Activated CD8-positive, alpha-beta T cell treated with anti-CD3 and anti-CD28 coated beads, Interleukin-2, amount 10 ng/mL, durations not matched to agents 7 days and 5 days (primary cell): ENCODE results near the gene GPC6. TPM values are rescaled to one million over a fixed set of nuclear protein-coding genes. Genes with fewer than 3 reads are reported as not detected.

Source experiments
- ATAC-seq: fragments of 150-1000 bp; cut with Tn5 transposase; one replicate; pipeline ENCODE4 v1.10.0; 2021; ENCODE audit warnings: moderate library complexity
- CTCF ChIA-PET: fragments of 350-600 bp; sonication (Branson Sonifier 250); formaldehyde crosslinking; loops from one replicate; lab custom pipeline; 2021; ENCODE audit warnings: antibody characterized with exemption; lab: Charles Lee
- POLR2A ChIA-PET: fragments of 350-600 bp; sonication (Branson Sonifier 250); formaldehyde crosslinking; loops from one replicate; lab custom pipeline; 2021; ENCODE audit warnings: antibody characterized with exemption; lab: Charles Lee
- DNase-seq: peaks from one replicate; pipeline ENCODE4 v3.0.0-alpha.2; 2020
- H3K27ac Mint-ChIP-seq: one replicate; pipeline ENCODE4 v1.8.0; 2021; ENCODE audit warnings: mild to moderate bottlenecking, mixed read lengths
- H3K27me3 Mint-ChIP-seq: one replicate; pipeline ENCODE4 v1.8.0; 2021; ENCODE audit warnings: low read depth, mixed read lengths
- H3K36me3 Mint-ChIP-seq: one replicate; pipeline ENCODE4 v1.8.0; 2021; ENCODE audit warnings: low read depth, mixed read lengths
- H3K4me1 Mint-ChIP-seq: one replicate; pipeline ENCODE4 v1.8.0; 2021; ENCODE audit warnings: low read depth, mixed read lengths
- H3K4me3 Mint-ChIP-seq: one replicate; pipeline ENCODE4 v1.8.0; 2021; ENCODE audit warnings: mild to moderate bottlenecking, mixed read lengths
- H3K9me3 Mint-ChIP-seq: one replicate; pipeline ENCODE4 v1.8.0; 2022; ENCODE audit warnings: mixed read lengths; ENCODE audit not compliant: insufficient read depth
- total RNA-seq, 2 experiments: library from RNA; stranded (reverse); gene quantifications; one replicate each; pipeline ENCODE4 v1.2.3, GENCODE V29; 2021

The GPC6 gene
- total RNA-seq, 2 experiments from 2014 or later: not detected

GRCh38 chr13:94419925-94420305 is 1193.3 kb downstream of the GPC6 start:
- ChIA-PET CTCF (no interaction called here), POLR2A (interaction anchor here (0.6 kb wide), 1 partner anchor 1415 kb away, joined by 4 read pairs; no protein-coding TSS in a partner anchor)
- H3K27me3 Mint-ChIP-seq: no peaks in the 10 kb centered on the region
- no peak overlapping the region for H3K4me3 Mint-ChIP-seq
- peaks cover 19% of the 10 kb centered on the region for H3K4me1 Mint-ChIP-seq
- no peak for DNase-seq
- H3K36me3 Mint-ChIP-seq: peaks cover 15% of the 10 kb centered on the region
- no peak overlapping the region for H3K27ac Mint-ChIP-seq
- peaks cover 19% of the 10 kb centered on the region for H3K9me3 Mint-ChIP-seq
- ATAC-seq: no peak

GRCh38 chr13:94427313-94427953 is 1200.8 kb downstream of the GPC6 start:
- no peaks in the 10 kb centered on the region for H3K9me3 Mint-ChIP-seq
- no peak for DNase-seq
- no peaks in the 10 kb centered on the region for H3K36me3 Mint-ChIP-seq
- no peak overlapping the region for H3K27ac Mint-ChIP-seq
- ChIA-PET POLR2A (no interaction called here), CTCF (interaction anchor here (1.5 to 2.0 kb wide), 2 partner anchors 190 to 193 kb away, joined by 4 to 6 read pairs; no protein-coding TSS in a partner anchor)
- H3K27me3 Mint-ChIP-seq: no peaks in the 10 kb centered on the region
- no peak overlapping the region for H3K4me3 Mint-ChIP-seq
- ATAC-seq: no peak
- peaks cover 12% of the 10 kb centered on the region for H3K4me1 Mint-ChIP-seq

GRCh38 chr13:94431574-94431973 is 1205.0 kb downstream of the GPC6 start:
- ChIA-PET POLR2A (no interaction called here), CTCF (interaction anchor here (0.6 to 10.9 kb wide), 2 partner anchors 186 to 264 kb away, joined by 3 to 294 read pairs; no protein-coding TSS in a partner anchor)
- Mint-ChIP-seq H3K27me3 (no peaks in the 10 kb centered on the region), H3K4me3 (no peak overlapping the region), H3K36me3 (no peaks in the 10 kb centered on the region), H3K4me1 (peaks cover 25% of the 10 kb centered on the region), H3K27ac (no peak overlapping the region), H3K9me3 (no peaks in the 10 kb centered on the region)
- DNase-seq (no peak), ATAC-seq (no peak)

GRCh38 chr13:94431987-94432386 is 1205.4 kb downstream of the GPC6 start:
- CTCF ChIA-PET: interaction anchor here (0.6 to 10.9 kb wide), 4 partner anchors 77 to 264 kb away, joined by 3 to 294 read pairs (median 3); no protein-coding TSS in a partner anchor
- ATAC-seq (peak; percentile 47), DNase-seq (peak; percentile 32)
- Mint-ChIP-seq H3K36me3 (no peaks in the 10 kb centered on the region), H3K27ac (peak overlapping the region; percentile 70), H3K27me3 (no peaks in the 10 kb centered on the region), H3K4me3 (no peak overlapping the region), H3K9me3 (no peaks in the 10 kb centered on the region), H3K4me1 (peaks cover 25% of the 10 kb centered on the region)
- POLR2A ChIA-PET: no interaction called here

- H3K4me1 Mint-ChIP-seq: peaks cover 25% of the 10 kb centered on the region
- H3K4me3 Mint-ChIP-seq: no peak overlapping the region
- H3K9me3 Mint-ChIP-seq: no peaks in the 10 kb centered on the region
- no peaks in the 10 kb centered on the region for H3K36me3 Mint-ChIP-seq
- no peaks in the 10 kb centered on the region for H3K27me3 Mint-ChIP-seq
- ChIA-PET CTCF (interaction anchor here (0.9 to 10.9 kb wide), 7 partner anchors 8 to 241 kb away, joined by 3 to 294 read pairs (median 6); partner anchors contain the start of gene TGDS), POLR2A (no interaction called here)
- ATAC-seq (no peak), DNase-seq (no peak)
- no peak overlapping the region for H3K27ac Mint-ChIP-seq
Observed at GRCh38 chr13:94433055-94433961, 1206.7 kb downstream of the GPC6 start.

- no peaks in the 10 kb centered on the region for H3K36me3 Mint-ChIP-seq
- POLR2A ChIA-PET: interaction anchor here (1.3 kb wide), 1 partner anchor 160 kb away, joined by 3 read pairs; the partner anchor contains the start of gene TGDS
- DNase-seq (no peak), ATAC-seq (peak; percentile 58)
- H3K27me3 Mint-ChIP-seq: peaks cover 3% of the 10 kb centered on the region
- H3K9me3 Mint-ChIP-seq: no peaks in the 10 kb centered on the region
- CTCF ChIA-PET: interaction anchor here (0.7 to 10.9 kb wide), 21 partner anchors 9 to 284 kb away, joined by 3 to 294 read pairs (median 4); partner anchors contain the start of gene TGDS
- H3K27ac Mint-ChIP-seq: no peak overlapping the region
- H3K4me1 Mint-ChIP-seq: peaks cover 25% of the 10 kb centered on the region
- H3K4me3 Mint-ChIP-seq: no peak overlapping the region
Observed at GRCh38 chr13:94435604-94436226, 1209.1 kb downstream of the GPC6 start.

- Mint-ChIP-seq H3K9me3 (no peaks in the 10 kb centered on the region), H3K4me1 (no peaks in the 10 kb centered on the region), H3K36me3 (no peaks in the 10 kb centered on the region), H3K27me3 (peaks cover 2% of the 10 kb centered on the region), H3K27ac (no peak overlapping the region), H3K4me3 (no peak overlapping the region)
- DNase-seq (no peak), ATAC-seq (no peak)
- ChIA-PET CTCF (interaction anchor here (1.7 kb wide), 1 partner anchor 9 kb away, joined by 5 read pairs; no protein-coding TSS in a partner anchor), POLR2A (no interaction called here)
Observed at GRCh38 chr13:94444826-94445225, 1218.2 kb downstream of the GPC6 start.

- no peak overlapping the region for H3K27ac Mint-ChIP-seq
- no peak overlapping the region for H3K4me3 Mint-ChIP-seq
- H3K36me3 Mint-ChIP-seq: no peaks in the 10 kb centered on the region
- POLR2A ChIA-PET: no interaction called here
- no peak for DNase-seq
- ATAC-seq: no peak
- H3K4me1 Mint-ChIP-seq: no peaks in the 10 kb centered on the region
- no peaks in the 10 kb centered on the region for H3K27me3 Mint-ChIP-seq
- H3K9me3 Mint-ChIP-seq: no peaks in the 10 kb centered on the region
- CTCF ChIA-PET: interaction anchor here (1.1 to 1.3 kb wide), 3 partner anchors 13 to 163 kb away, joined by 4 to 7 read pairs (median 4); no protein-coding TSS in a partner anchor
Observed at GRCh38 chr13:94454334-94454733, 1227.7 kb downstream of the GPC6 start.

GRCh38 chr13:94454906-94455305 is 1228.3 kb downstream of the GPC6 start:
- Mint-ChIP-seq H3K27ac (no peak overlapping the region), H3K27me3 (no peaks in the 10 kb centered on the region), H3K4me3 (no peak overlapping the region), H3K4me1 (no peaks in the 10 kb centered on the region), H3K9me3 (no peaks in the 10 kb centered on the region), H3K36me3 (no peaks in the 10 kb centered on the region)
- DNase-seq: no peak
- ChIA-PET CTCF (interaction anchor here (1.1 to 1.3 kb wide), 2 partner anchors 19 to 163 kb away, joined by 4 to 7 read pairs; no protein-coding TSS in a partner anchor), POLR2A (no interaction called here)
- ATAC-seq: no peak

GRCh38 chr13:94455414-94455813 is 1228.8 kb downstream of the GPC6 start:
- Mint-ChIP-seq H3K4me3 (no peak overlapping the region), H3K27me3 (no peaks in the 10 kb centered on the region), H3K27ac (no peak overlapping the region), H3K9me3 (no peaks in the 10 kb centered on the region), H3K4me1 (no peaks in the 10 kb centered on the region), H3K36me3 (no peaks in the 10 kb centered on the region)
- POLR2A ChIA-PET: no interaction called here
- CTCF ChIA-PET: interaction anchor here (1.1 kb wide), 1 partner anchor 20 kb away, joined by 4 read pairs; no protein-coding TSS in a partner anchor
- ATAC-seq: no peak
- no peak for DNase-seq
